Hepatocyte (in vitro differentiated cells): ENCODE results near the gene RPN2.

Source experiments
- CTCF ChIP-seq: fragments of 200-600 bp; sonication (generic); IDR thresholded peaks from 2 replicates; pipeline ENCODE4 v1.5.1; 2016; ENCODE audit warnings: antibody characterized with exemption, mild to moderate bottlenecking; ENCODE audit not compliant: poor library complexity
- EZH2 ChIP-seq: fragments of 200-600 bp; sonication (generic); IDR thresholded peaks from 2 replicates; pipeline ENCODE4 v1.6.1; 2016; ENCODE audit warnings: antibody characterized with exemption, mild to moderate bottlenecking, borderline replicate concordance
- EZH2phosphoT487 ChIP-seq: fragments of 200-600 bp; sonication (generic); IDR thresholded peaks from one replicate; pipeline ENCODE4 v1.6.1; 2018; ENCODE audit warnings: antibody characterized with exemption, mild to moderate bottlenecking, low read depth, moderate library complexity; ENCODE audit not compliant: unreplicated experiment, severe bottlenecking

GRCh38 chr20:37192137-37192854 lies 13.2 kb downstream of the RPN2 start:
- TF ChIP-seq CTCF (peak; percentile 80), EZH2 (no peak), EZH2phosphoT487 (no peak)
